ENCODE measurements around the gene CCNY. TPM values are rescaled to one million over a fixed set of nuclear protein-coding genes. Genes with fewer than 3 reads are reported as not detected.

CCNY gene
- total and polyA plus RNA-seq, 2 experiments from 2014 or later: 38.9 to 79.9 TPM

GRCh38 chr10:35364808-35365207 is 28.5 kb downstream of the CCNY start:
- Histone ChIP-seq H3K4me3 (no peak overlapping the region), H3K27me3 (no peaks in the 10 kb centered on the region), H3K36me3 (no peaks in the 10 kb centered on the region), H3K4me1 (ENCODE audit: low read depth) (peaks cover 23% of the 10 kb centered on the region), H3K27ac (no peak overlapping the region), H3K9me3 (ENCODE audit: low read depth) (no peaks in the 10 kb centered on the region)
- no peak for TF ChIP-seq CTCF (IDR thresholded peaks at IDR 0.05; ENCODE audit: low read depth, low read length)
- no peak for DNase-seq (ENCODE audit: low read depth in 1 of 2, low spot score in 1 of 2)

GRCh38 chr10:35365994-35366393 is 29.7 kb downstream of the CCNY start:
- peaks cover 23% of the 10 kb centered on the region for H3K4me1 ChIP-seq (ENCODE audit: low read depth)
- no peak for DNase-seq (ENCODE audit: low read depth in 1 of 2, low spot score in 1 of 2)
- H3K9me3 ChIP-seq (ENCODE audit: low read depth): no peaks in the 10 kb centered on the region

GRCh38 chr10:35367107-35367859 is 31.0 kb downstream of the CCNY start:
- no peak overlapping the region for H3K4me3 ChIP-seq
- H3K9me3 ChIP-seq (ENCODE audit: low read depth): no peaks in the 10 kb centered on the region
- no peaks in the 10 kb centered on the region for H3K27me3 ChIP-seq
- peaks cover 23% of the 10 kb centered on the region for H3K4me1 ChIP-seq (ENCODE audit: low read depth)
- no peak for TF ChIP-seq CTCF (IDR thresholded peaks at IDR 0.05; ENCODE audit: low read depth, low read length)
- no peaks in the 10 kb centered on the region for H3K36me3 ChIP-seq
- no peak for DNase-seq (ENCODE audit: low read depth in 1 of 2, low spot score in 1 of 2)
- H3K27ac ChIP-seq: peak overlapping the region; percentile 57

More at GRCh38 chr10:35365994-35366393, 29.7 kb downstream of the CCNY start:
- Histone ChIP-seq H3K4me3 (no peak overlapping the region), H3K27me3 (no peaks in the 10 kb centered on the region), H3K36me3 (no peaks in the 10 kb centered on the region), H3K27ac (no peak overlapping the region)
- TF ChIP-seq CTCF (IDR thresholded peaks at IDR 0.05; ENCODE audit: low read depth, low read length): no peak

GRCh38 chr10:35367982-35368381 is 31.7 kb downstream of the CCNY start:
- peak overlapping the region; percentile 57 for H3K27ac ChIP-seq
- no peaks in the 10 kb centered on the region for H3K9me3 ChIP-seq (ENCODE audit: low read depth)
- no peak for DNase-seq (ENCODE audit: low read depth in 1 of 2, low spot score in 1 of 2)

GRCh38 chr10:35368485-35369048 is 32.3 kb downstream of the CCNY start:
- H3K4me3 ChIP-seq: no peak overlapping the region
- no peaks in the 10 kb centered on the region for H3K9me3 ChIP-seq (ENCODE audit: low read depth)
- DNase-seq (ENCODE audit: low read depth in 1 of 2, low spot score in 1 of 2): no peak
- peak overlapping the region; percentile 57 for H3K27ac ChIP-seq
- peaks cover 25% of the 10 kb centered on the region for H3K4me1 ChIP-seq (ENCODE audit: low read depth)
- no peak for TF ChIP-seq CTCF (IDR thresholded peaks at IDR 0.05; ENCODE audit: low read depth, low read length)
- no peaks in the 10 kb centered on the region for H3K36me3 ChIP-seq
- no peaks in the 10 kb centered on the region for H3K27me3 ChIP-seq

More at GRCh38 chr10:35367982-35368381, 31.7 kb downstream of the CCNY start:
- Histone ChIP-seq H3K4me1 (ENCODE audit: low read depth) (peaks cover 25% of the 10 kb centered on the region), H3K36me3 (no peaks in the 10 kb centered on the region), H3K4me3 (no peak overlapping the region), H3K27me3 (no peaks in the 10 kb centered on the region)
- TF ChIP-seq CTCF (IDR thresholded peaks at IDR 0.05; ENCODE audit: low read depth, low read length): no peak

All from cardiac muscle cell (in vitro differentiated cells and primary cell).